H9 (cell line): ENCODE results near the gene SPTBN1. TPM values are rescaled to one million over a fixed set of nuclear protein-coding genes. Genes with fewer than 3 reads are reported as not detected.

Experiments used
- DNase-seq: peaks from one replicate; pipeline ENCODE4 v3.0.0-alpha.2; 2017
- H2AFZ ChIP-seq: one replicate; pipeline ENCODE4 v1.6.1; 2013; ENCODE audit warnings: mild to moderate bottlenecking, low read length, control low read depth, moderate library complexity
- H2AK5ac ChIP-seq: 2 replicates; pipeline ENCODE4 v1.6.1; 2013; ENCODE audit warnings: low read length, control low read depth, mixed read lengths; ENCODE audit not compliant: insufficient read length
- H2BK120ac ChIP-seq: one replicate; pipeline ENCODE4 v1.6.1; 2013; ENCODE audit warnings: low read depth, mild to moderate bottlenecking, low read length, control low read depth, inconsistent platforms; ENCODE audit not compliant: poor library complexity, severe bottlenecking
- H2BK12ac ChIP-seq: 2 replicates; pipeline ENCODE4 v1.6.1; 2013; ENCODE audit warnings: low read length, control low read depth, mixed read lengths, low read depth; ENCODE audit not compliant: insufficient read length
- H2BK15ac ChIP-seq: 2 replicates; pipeline ENCODE4 v1.6.1; 2013; ENCODE audit warnings: low read depth, low read length, control low read depth
- H2BK20ac ChIP-seq: one replicate; pipeline ENCODE4 v1.6.1; 2013; ENCODE audit warnings: low read depth, mild to moderate bottlenecking, low read length, control low read depth, inconsistent platforms; ENCODE audit not compliant: poor library complexity, severe bottlenecking
- H2BK5ac ChIP-seq: 2 replicates; pipeline ENCODE4 v1.6.1; 2013; ENCODE audit warnings: low read length, control low read depth, mixed read lengths; ENCODE audit not compliant: insufficient read length
- H3K14ac ChIP-seq: 2 replicates; pipeline ENCODE4 v1.6.1; 2013; ENCODE audit warnings: low read length, control low read depth; ENCODE audit not compliant: insufficient read depth
- H3K18ac ChIP-seq: 2 replicates; pipeline ENCODE4 v1.6.1; 2013; ENCODE audit warnings: low read depth, mild to moderate bottlenecking, mixed read lengths, low read length, control low read depth; ENCODE audit not compliant: insufficient read length
- H3K23ac ChIP-seq: 2 replicates; pipeline ENCODE4 v1.6.1; 2013; ENCODE audit warnings: low read length, control low read depth, mixed read lengths, low read depth; ENCODE audit not compliant: insufficient read length
- H3K23me2 ChIP-seq: 2 replicates; pipeline ENCODE4 v1.6.1; 2013; ENCODE audit warnings: low read depth, mild to moderate bottlenecking, mixed read lengths, low read length, control low read depth; ENCODE audit not compliant: insufficient read length, poor library complexity, severe bottlenecking
- H3K27ac ChIP-seq: 2 replicates; pipeline ENCODE4 v1.5.1; 2013; ENCODE audit warnings: low read length, control low read depth, mixed read lengths, low read depth; ENCODE audit not compliant: insufficient read length
- H3K27me3 ChIP-seq: 2 replicates; pipeline ENCODE4 v1.6.1; 2013; ENCODE audit warnings: low read length, control low read depth, inconsistent platforms; ENCODE audit not compliant: insufficient read depth
- H3K4ac ChIP-seq: 2 replicates; pipeline ENCODE4 v1.6.1; 2013; ENCODE audit warnings: low read depth, mild to moderate bottlenecking, control low read depth, inconsistent platforms, low read length, moderate library complexity
- H3K4me1 ChIP-seq: 2 replicates; pipeline ENCODE4 v1.6.1; 2013; ENCODE audit warnings: low read length, control low read depth, inconsistent platforms; ENCODE audit not compliant: insufficient read depth
- H3K4me2 ChIP-seq: 2 replicates; pipeline ENCODE4 v1.6.1; 2013; ENCODE audit warnings: low read length, control low read depth, mixed read lengths; ENCODE audit not compliant: insufficient read length, insufficient read depth
- H3K56ac ChIP-seq: 2 replicates; pipeline ENCODE4 v1.6.1; 2013; ENCODE audit warnings: low read depth, mild to moderate bottlenecking, mixed read lengths, low read length, control low read depth; ENCODE audit not compliant: insufficient read length
- H3K79me1 ChIP-seq: 2 replicates; pipeline ENCODE4 v1.6.1; 2013; ENCODE audit warnings: low read depth, mild to moderate bottlenecking, moderate library complexity, low read length, control low read depth, inconsistent platforms; ENCODE audit not compliant: insufficient read depth, poor library complexity, severe bottlenecking
- H3K79me2 ChIP-seq: 2 replicates; pipeline ENCODE4 v1.6.1; 2013; ENCODE audit warnings: low read length, control low read depth, inconsistent platforms; ENCODE audit not compliant: insufficient read depth
- H3K9ac ChIP-seq: 2 replicates; pipeline ENCODE4 v1.6.1; 2013; ENCODE audit warnings: low read length, control low read depth, mixed read lengths; ENCODE audit not compliant: insufficient read length; ENCODE audit errors: extremely low read depth
- H3K9me3 ChIP-seq: one replicate; pipeline ENCODE4 v1.6.1; 2013; ENCODE audit warnings: low read depth, low read length, inconsistent platforms; ENCODE audit not compliant: control insufficient read depth
- H3T11ph ChIP-seq: one replicate; pipeline ENCODE4 v1.6.1; 2013; ENCODE audit warnings: mild to moderate bottlenecking, low read length, control low read depth, inconsistent platforms
- H4K20me1 ChIP-seq: one replicate; pipeline ENCODE4 v1.6.1; 2013; ENCODE audit not compliant: control insufficient read depth, insufficient read length, insufficient read depth
- H4K5ac ChIP-seq: 2 replicates; pipeline ENCODE4 v1.6.1; 2013; ENCODE audit warnings: low read depth, mild to moderate bottlenecking, mixed read lengths, low read length, control low read depth; ENCODE audit not compliant: insufficient read length
- H4K8ac ChIP-seq: replicated peaks from 2 replicates; pipeline ENCODE4 v1.6.1; 2013; ENCODE audit warnings: low read length, control low read depth, mixed read lengths, low read depth; ENCODE audit not compliant: insufficient read length
- H4K91ac ChIP-seq: 2 replicates; pipeline ENCODE4 v1.6.1; 2013; ENCODE audit warnings: low read depth, mild to moderate bottlenecking, moderate library complexity, mixed read lengths, low read length, control low read depth; ENCODE audit not compliant: insufficient read length
- H3K27ac Mint-ChIP-seq, 3 experiments: 2 replicates in 2 of 3; 3 replicates in 1 of 3; pipeline ENCODE4 v1.8.0; 2020 to 2021; ENCODE audit warnings: mixed read lengths in 3 of 3, mild to moderate bottlenecking in 1 of 3, moderate library complexity in 1 of 3
- H3K27me3 Mint-ChIP-seq: 2 replicates; pipeline ENCODE4 v1.8.0; 2021; ENCODE audit warnings: low read depth, mild to moderate bottlenecking, moderate library complexity, mixed read lengths
- H3K36me3 Mint-ChIP-seq, 3 experiments: 2 replicates in 2 of 3; 3 replicates in 1 of 3; pipeline ENCODE4 v1.8.0; 2020 to 2021; ENCODE audit warnings: low read depth in 3 of 3, mixed read lengths in 3 of 3; ENCODE audit not compliant: insufficient read depth in 1 of 3
- H3K4me1 Mint-ChIP-seq, 2 experiments: 2 replicates each; pipeline ENCODE4 v1.8.0; 2020; ENCODE audit warnings: mixed read lengths in 2 of 2
- H3K4me3 Mint-ChIP-seq, 2 experiments: 2 replicates in 1 of 2; 3 replicates in 1 of 2; pipeline ENCODE4 v1.8.0; 2020 to 2021; ENCODE audit warnings: mild to moderate bottlenecking in 2 of 2, mixed read lengths in 2 of 2, moderate library complexity in 1 of 2
- H3K9me3 Mint-ChIP-seq, 2 experiments: 2 replicates in 1 of 2; 3 replicates in 1 of 2; pipeline ENCODE4 v1.8.0; 2020; ENCODE audit warnings: mild to moderate bottlenecking in 2 of 2, mixed read lengths in 2 of 2, moderate library complexity in 1 of 2
- WGBS: extraction: QIAGEN DNeasy Blood & Tissue Kit; methylation state at CpG from one replicate; pipeline ENCODE4 v1.1.7; 2013; ENCODE audit warnings: missing lambda C conversion rate, low lambda C conversion rate, mixed read lengths; ENCODE audit not compliant: insufficient read length; ENCODE audit errors: extremely low coverage; 5-methylcytosine and 5-hydroxymethylcytosine counted together
- total RNA-seq: library from RNA; stranded (reverse); gene quantifications from 2 replicates; pipeline ENCODE4 v1.2.1, GENCODE V29; 2021
- TF ChIP-seq, protein P1 (sequence below): fragments of 200-600 bp; sonication (generic); conservative IDR thresholded peaks from 3 replicates; pipeline ENCODE4 v1.8.0; 2021; ENCODE audit warnings: antibody characterized with exemption, mild to moderate bottlenecking

SPTBN1 gene
- total RNA-seq, 1 experiment from 2014 or later, result 164 TPM

DNA sequence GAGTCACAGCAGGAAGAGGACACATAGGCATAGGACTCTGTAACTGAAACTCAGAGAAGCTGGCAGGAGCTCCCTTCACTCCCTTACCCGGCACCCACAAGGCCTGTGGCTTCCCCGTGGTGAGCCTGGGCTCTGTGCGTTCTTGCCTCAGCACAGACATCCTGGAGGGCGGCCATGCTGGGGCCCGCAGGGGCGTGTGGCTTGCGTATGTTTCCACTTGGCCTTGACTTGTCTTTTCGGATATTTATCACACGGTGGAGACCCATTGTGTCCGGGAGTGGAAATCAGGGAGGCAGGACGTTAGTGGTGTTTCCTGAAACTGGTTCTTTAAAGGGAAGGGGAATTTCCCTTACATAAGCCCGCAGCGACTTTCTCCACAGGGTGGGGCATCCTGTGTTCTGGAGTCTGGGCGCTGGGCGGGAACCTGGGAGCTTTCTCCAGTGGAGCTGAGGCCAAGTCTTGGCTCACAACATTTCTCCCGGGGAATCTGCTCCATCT lies 217.4 kb downstream of the SPTBN1 start:
- H3K4ac ChIP-seq, result no peak overlapping the region
- peaks cover 15 to 16% of the 10 kb centered on the region in 2 experiments for H3K4me1 Mint-ChIP-seq

More for the DNA sequence above, 217.4 kb downstream of the SPTBN1 start:
- no peak overlapping the region for H4K91ac ChIP-seq
- H4K5ac ChIP-seq, result no peak overlapping the region
- H2BK120ac ChIP-seq, result no peak overlapping the region
- no peak overlapping the region for H3K4me2 ChIP-seq
- no peak overlapping the region for H2AK5ac ChIP-seq
- H3K4me1 ChIP-seq, result no peaks in the 10 kb centered on the region
- WGBS, result no CpG with 5 or more reads among the region's 16 CpGs
- no peak overlapping the region for H3T11ph ChIP-seq
- H3K9me3 ChIP-seq, result no peaks in the 10 kb centered on the region
- no peak overlapping the region for H2BK15ac ChIP-seq
- no peak overlapping the region for H4K8ac ChIP-seq
- H3K27me3 ChIP-seq, result no peaks in the 10 kb centered on the region
- no peaks in the 10 kb centered on the region for H3K79me2 ChIP-seq
- no peak overlapping the region for H3K14ac ChIP-seq
- H2BK5ac ChIP-seq, result no peak overlapping the region
- H3K23me2 ChIP-seq, result no peaks in the 10 kb centered on the region
- no peak overlapping the region for H2BK20ac ChIP-seq
- H3K9ac ChIP-seq, result no peak overlapping the region
- no peaks in the 10 kb centered on the region for H3K79me1 ChIP-seq
- no peaks in the 10 kb centered on the region for H3K9me3 Mint-ChIP-seq
- H3K36me3 Mint-ChIP-seq, result peaks cover 5 to 22% (median 18%) of the 10 kb centered on the region in 3 experiments; a peak in 6 of 7 replicates
- H4K20me1 ChIP-seq, result no peaks in the 10 kb centered on the region
- peak overlapping the region in 2 of 3 experiments; percentile 67 to 88; a peak in 3 of 7 replicates for H3K27ac Mint-ChIP-seq
- no peak overlapping the region for H3K23ac ChIP-seq
- no peak overlapping the region for H3K56ac ChIP-seq
- no peaks in the 10 kb centered on the region; the same call in 1 of the 2 replicates for H3K27me3 Mint-ChIP-seq
- no peak overlapping the region for H3K18ac ChIP-seq
- no peak overlapping the region for H3K4me3 Mint-ChIP-seq
- DNase-seq, result no peak
- TF ChIP-seq, protein P1, sequence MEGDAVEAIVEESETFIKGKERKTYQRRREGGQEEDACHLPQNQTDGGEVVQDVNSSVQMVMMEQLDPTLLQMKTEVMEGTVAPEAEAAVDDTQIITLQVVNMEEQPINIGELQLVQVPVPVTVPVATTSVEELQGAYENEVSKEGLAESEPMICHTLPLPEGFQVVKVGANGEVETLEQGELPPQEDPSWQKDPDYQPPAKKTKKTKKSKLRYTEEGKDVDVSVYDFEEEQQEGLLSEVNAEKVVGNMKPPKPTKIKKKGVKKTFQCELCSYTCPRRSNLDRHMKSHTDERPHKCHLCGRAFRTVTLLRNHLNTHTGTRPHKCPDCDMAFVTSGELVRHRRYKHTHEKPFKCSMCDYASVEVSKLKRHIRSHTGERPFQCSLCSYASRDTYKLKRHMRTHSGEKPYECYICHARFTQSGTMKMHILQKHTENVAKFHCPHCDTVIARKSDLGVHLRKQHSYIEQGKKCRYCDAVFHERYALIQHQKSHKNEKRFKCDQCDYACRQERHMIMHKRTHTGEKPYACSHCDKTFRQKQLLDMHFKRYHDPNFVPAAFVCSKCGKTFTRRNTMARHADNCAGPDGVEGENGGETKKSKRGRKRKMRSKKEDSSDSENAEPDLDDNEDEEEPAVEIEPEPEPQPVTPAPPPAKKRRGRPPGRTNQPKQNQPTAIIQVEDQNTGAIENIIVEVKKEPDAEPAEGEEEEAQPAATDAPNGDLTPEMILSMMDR, result no peak
- no peak overlapping the region for H2BK12ac ChIP-seq
- H3K27ac ChIP-seq, result no peak overlapping the region
- no peak overlapping the region for H2AFZ ChIP-seq
